ENCODE results near the gene PPP6R2.
"Not testable (repeated sequence)": the region's sequence is repeated elsewhere in the genome, so short reads cannot be mapped to it uniquely, and the experiment has no call there.

The PPP6R2 gene

GRCh38 chr22:50318698-50319411 is 24.3 kb upstream of the PPP6R2 start:
- ATAC-seq = no peak

- ATAC-seq = no peak
Measured at GRCh38 chr22:50319503-50319951, 23.6 kb upstream of the PPP6R2 start.

- ATAC-seq = no peak
Measured at GRCh38 chr22:50320116-50320515, 23.0 kb upstream of the PPP6R2 start.

- ATAC-seq = no peak
Measured at GRCh38 chr22:50320671-50321325, 22.3 kb upstream of the PPP6R2 start.

- ATAC-seq = not testable (repeated sequence)
Measured at GRCh38 chr22:50322382-50323104, 20.6 kb upstream of the PPP6R2 start.

GRCh38 chr22:50323900-50324299 is 19.2 kb upstream of the PPP6R2 start:
- ATAC-seq = no peak

GRCh38 chr22:50325444-50326224 is 17.5 kb upstream of the PPP6R2 start:
- ATAC-seq = no peak

- ATAC-seq = no peak
Measured at GRCh38 chr22:50326225-50326955, 16.7 kb upstream of the PPP6R2 start.

- ATAC-seq = peak; percentile 95
Measured at GRCh38 chr22:50326956-50327710, 16.0 kb upstream of the PPP6R2 start, which contains the start of gene DENND6B. Gene DENND6B (minus strand): TSS chr22:50327012. CDS start chr22:50326988, 24 bp downstream.

GRCh38 chr22:50327711-50328019 is 15.5 kb upstream of the PPP6R2 start:
- no peak for ATAC-seq

GRCh38 chr22:50329236-50329635 is 13.9 kb upstream of the PPP6R2 start:
- no peak for ATAC-seq

GRCh38 chr22:50334433-50334832 is 8.7 kb upstream of the PPP6R2 start:
- ATAC-seq = not testable (repeated sequence)

GRCh38 chr22:50337262-50338041 is 5.7 kb upstream of the PPP6R2 start:
- no peak for ATAC-seq

GRCh38 chr22:50338042-50338573 is 5.0 kb upstream of the PPP6R2 start:
- no peak for ATAC-seq

- ATAC-seq = no peak
Measured at GRCh38 chr22:50338860-50339462, 4.2 kb upstream of the PPP6R2 start.

GRCh38 chr22:50339945-50340879 is 2.9 kb upstream of the PPP6R2 start:
- no peak for ATAC-seq

GRCh38 chr22:50341977-50342650 is 1.0 kb upstream of the PPP6R2 start:
- ATAC-seq = peak; percentile 55 to 60

GRCh38 chr22:50343541-50343935 is 411 bp downstream of the PPP6R2 start:
- ATAC-seq = no peak

Data from activated CD4-positive, CD25-positive, alpha-beta regulatory T cell treated with anti-CD3 and anti-CD28 coated beads, Interleukin-2, amount 50 U/mL, for 24 hours (primary cell).